ENCODE results near the gene SMARCD2.

DNA sequence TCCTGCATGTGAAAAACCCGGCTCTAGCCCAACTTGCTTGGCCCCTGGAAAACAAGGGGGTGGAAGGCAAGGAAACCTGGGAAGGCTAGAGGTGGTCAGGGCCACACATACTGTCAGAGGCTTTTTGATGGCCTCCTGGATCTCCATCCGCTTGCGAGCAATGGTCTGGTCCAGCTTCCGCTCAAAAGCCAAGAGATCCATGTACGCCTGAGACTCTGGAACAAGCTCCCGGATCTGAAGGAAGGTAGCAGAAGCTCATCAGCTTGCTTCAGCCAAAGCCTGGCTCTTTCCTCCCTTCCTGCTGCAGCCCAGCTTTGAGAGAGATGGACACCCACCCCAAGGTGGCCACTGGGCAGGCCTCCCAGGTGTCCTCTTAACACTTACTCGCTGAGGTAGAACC is 5.7 kb downstream of the SMARCD2 start:
- no peak for TF ChIP-seq TAF1 (IDR thresholded peaks at IDR 0.05; ENCODE audit: low read depth)
- TF ChIP-seq EZH2 (IDR thresholded peaks at IDR 0.05; ENCODE audit: borderline replicate concordance, insufficient read depth, low read length, poor library complexity, severe bottlenecking): no peak
- TF ChIP-seq POLR2AphosphoS5 (IDR thresholded peaks at IDR 0.05): no peak
- TF ChIP-seq CTCF (IDR thresholded peaks at IDR 0.05; ENCODE audit: poor library complexity, severe bottlenecking): no peak
- no peak for TF ChIP-seq EP300 (conservative IDR thresholded peaks at IDR 0.05; ENCODE audit: poor library complexity, severe bottlenecking)

Data from neural cell (in vitro differentiated cells).